Liver (tissue), 9 donors: ENCODE data around the gene SH3RF3. TPM values are rescaled to one million over a fixed set of nuclear protein-coding genes. Genes with fewer than 3 reads are reported as not detected.

Experiments used
- DNase-seq: peaks from one replicate; pipeline ENCODE4 v3.0.0-alpha.2; 2017; ENCODE audit warnings: low spot score
- H3K27ac ChIP-seq, 2 donors: one replicate each; pipeline ENCODE4 v1.7.0; 2013; ENCODE audit warnings: inconsistent platforms in 2 of 2, low read length in 2 of 2, control low read depth in 1 of 2, low read depth in 1 of 2, mild to moderate bottlenecking in 1 of 2
- H3K27me3 ChIP-seq, 4 donors: one replicate each; pipeline versions ENCODE4 v1.6.1 to v1.7.0; 2013; ENCODE audit warnings: low read length in 3 of 4, inconsistent platforms in 1 of 4, mild to moderate bottlenecking in 1 of 4, moderate library complexity in 1 of 4; ENCODE audit not compliant: control insufficient read depth in 4 of 4, insufficient read depth in 4 of 4
- H3K36me3 ChIP-seq, 4 donors: one replicate each; pipeline versions ENCODE4 v1.6.1 to v1.7.0; 2013; ENCODE audit warnings: low read length in 3 of 4, mild to moderate bottlenecking in 3 of 4, low read depth in 1 of 4, moderate library complexity in 1 of 4; ENCODE audit not compliant: control insufficient read depth in 4 of 4, insufficient read depth in 3 of 4
- H3K4me1 ChIP-seq, 4 donors: one replicate each; pipeline versions ENCODE4 v1.6.1 to v1.7.0; 2013; ENCODE audit warnings: low read length in 3 of 4, mild to moderate bottlenecking in 3 of 4, moderate library complexity in 1 of 4; ENCODE audit not compliant: control insufficient read depth in 4 of 4, insufficient read depth in 4 of 4
- H3K4me3 ChIP-seq, 3 donors: one replicate each; pipeline versions ENCODE4 v1.6.1 to v1.7.0; 2013; ENCODE audit warnings: low read length in 3 of 3, control low read depth in 1 of 3, low read depth in 1 of 3, mild to moderate bottlenecking in 1 of 3
- H3K9ac ChIP-seq, 2 donors: one replicate each; pipeline ENCODE4 v1.7.0; 2013; ENCODE audit warnings: low read length in 2 of 2, mild to moderate bottlenecking in 2 of 2, moderate library complexity in 2 of 2, control low read depth in 1 of 2, low read depth in 1 of 2
- H3K9me3 ChIP-seq, 4 donors: one replicate each; pipeline versions ENCODE4 v1.6.1 to v1.7.0; 2013; ENCODE audit warnings: low read length in 3 of 4; ENCODE audit not compliant: control insufficient read depth in 4 of 4
- EGR1 ChIP-seq, 2 donors: IDR thresholded peaks; 2 replicates each; pipeline ENCODE4 v1.6.1; 2016 to 2018; ENCODE audit warnings: antibody characterized with exemption in 2 of 2, low read depth in 2 of 2
- FOXA2 ChIP-seq: IDR thresholded peaks from 2 replicates; pipeline ENCODE4 v1.6.1; 2016; ENCODE audit warnings: antibody characterized with exemption
- HNF4A ChIP-seq, 2 donors: conservative IDR thresholded peaks; 2 replicates each; pipeline ENCODE4 v1.6.1; 2016; ENCODE audit warnings: antibody characterized with exemption in 2 of 2, mild to moderate bottlenecking in 2 of 2
- HNF4G ChIP-seq: IDR thresholded peaks from 2 replicates; pipeline ENCODE4 v1.6.1; 2016; ENCODE audit warnings: antibody characterized with exemption
- NR2F2 ChIP-seq: IDR thresholded peaks from 2 replicates; pipeline ENCODE4 v1.6.1; 2016; ENCODE audit warnings: antibody characterized with exemption
- RAD21 ChIP-seq, 2 donors: IDR thresholded peaks; 2 replicates each; pipeline ENCODE4 v1.6.1; 2016; ENCODE audit warnings: antibody characterized with exemption in 2 of 2, mild to moderate bottlenecking in 2 of 2
- SP1 ChIP-seq: IDR thresholded peaks from 2 replicates; pipeline ENCODE4 v1.6.1; 2018; ENCODE audit warnings: antibody characterized with exemption, mild to moderate bottlenecking
- TAF1 ChIP-seq: conservative IDR thresholded peaks from 2 replicates; pipeline ENCODE4 v1.6.1; 2016; ENCODE audit warnings: antibody characterized with exemption, mild to moderate bottlenecking
- WGBS: extraction: QIAGEN DNeasy Blood & Tissue Kit; methylation state at CpG from one replicate; pipeline ENCODE4 v1.1.7; 2013; 5-methylcytosine and 5-hydroxymethylcytosine counted together
- polyA plus RNA-seq, 2 donors: library from polyadenylated mRNA; stranded (reverse) in 1 of 2; unstranded in 1 of 2; fragments of 200-250 nt in 1 of 2; fragments of >200 nt in 1 of 2; fragmentation: Nextera tagmentation in 1 of 2; extraction: Ambion mirVana in 1 of 2; gene quantifications; one replicate each; pipeline versions ENCODE4 v1.2.1 to v1.2.3, GENCODE V29; 2013 to 2015
- total RNA-seq, 2 donors: library from RNA; depleted of rRNA; stranded (reverse); fragments of >200 nt; gene quantifications; one replicate each; pipeline ENCODE4 v1.2.3, GENCODE V29; 2014
- TF ChIP-seq, protein P1 (sequence below): IDR thresholded peaks from 2 replicates; pipeline ENCODE4 v1.6.1; 2016; ENCODE audit warnings: antibody characterized with exemption, mild to moderate bottlenecking
- TF ChIP-seq, protein P2 (sequence below): IDR thresholded peaks from 2 replicates; pipeline ENCODE4 v1.6.1; 2016; ENCODE audit warnings: antibody characterized with exemption
- TF ChIP-seq, protein P3 (sequence below): IDR thresholded peaks from 2 replicates; pipeline ENCODE4 v1.6.1; 2016; ENCODE audit warnings: antibody characterized with exemption
- TF ChIP-seq, protein P4 (sequence below): IDR thresholded peaks from 2 replicates; pipeline ENCODE4 v1.6.1; 2016; ENCODE audit warnings: antibody characterized with exemption
- TF ChIP-seq, protein P5 (sequence below): fragments of 150-350 bp; IDR thresholded peaks from 2 replicates; pipeline ENCODE4 v1.5.1; 2017; ENCODE audit warnings: improper control_type of control experiment, low read depth, low read length; ENCODE audit not compliant: missing input control
- donor health status: healthy.
- donor health status: healthy.
- donor health status: healthy.
- donor health status: healthy.
- donor health status: healthy.

The SH3RF3 gene
- total and polyA plus RNA-seq, 4 donors, result 0.11 to 1.0 (median 0.54) TPM

DNA sequence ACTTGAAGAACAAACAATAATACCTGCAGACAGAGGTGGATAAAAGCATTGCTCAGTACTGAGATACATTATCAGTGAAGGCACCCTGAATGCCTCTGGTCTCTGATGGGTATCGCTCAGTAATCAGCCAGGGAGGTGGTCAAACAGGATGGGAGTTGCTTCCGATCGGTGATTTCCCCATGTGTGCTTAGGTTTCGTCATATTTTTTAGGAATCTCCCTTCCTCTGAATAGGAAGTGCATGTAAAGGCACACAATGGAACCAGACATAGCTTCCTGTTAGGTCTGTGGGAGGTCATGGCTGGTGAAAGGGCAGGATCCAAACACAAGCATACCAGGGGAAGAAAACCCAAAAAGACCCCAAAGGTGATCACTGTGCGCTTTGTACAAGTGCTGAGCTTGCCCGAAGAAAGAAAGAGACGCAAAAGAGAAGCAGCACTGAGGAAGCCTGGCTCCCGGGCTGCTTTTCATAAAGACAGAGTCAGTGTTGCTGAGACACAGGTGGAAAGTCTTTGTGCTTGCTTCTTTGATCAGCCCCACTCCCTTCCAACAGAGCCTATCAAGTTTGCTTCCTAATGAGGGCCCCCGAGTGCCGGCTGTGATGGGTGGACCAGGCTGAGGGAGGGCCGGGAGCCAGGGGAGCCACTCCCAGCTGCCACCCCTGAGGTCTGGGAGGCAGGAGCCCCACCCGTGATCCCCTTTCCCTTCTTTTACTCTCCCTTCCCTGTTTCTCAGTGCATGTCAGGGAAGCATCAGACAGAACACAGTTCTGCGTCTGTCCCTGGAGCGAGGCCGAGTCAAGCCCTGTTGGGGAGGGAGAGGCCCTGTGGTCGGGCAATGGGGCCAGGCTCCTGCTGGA is 138.2 kb downstream of the SH3RF3 start:
- no peaks in the 10 kb centered on the region for H3K36me3 ChIP-seq
- no peak overlapping the region for H3K4me3 ChIP-seq
- H3K27ac ChIP-seq, result no peak overlapping the region
- peaks cover 0 to 3% (median 0%) of the 10 kb centered on the region in 4 donors for H3K4me1 ChIP-seq
- TF ChIP-seq HNF4A (conservative IDR thresholded peaks at IDR 0.05), result no peak
- peak; percentile 90 for TF ChIP-seq NR2F2
- TF ChIP-seq, protein P1, sequence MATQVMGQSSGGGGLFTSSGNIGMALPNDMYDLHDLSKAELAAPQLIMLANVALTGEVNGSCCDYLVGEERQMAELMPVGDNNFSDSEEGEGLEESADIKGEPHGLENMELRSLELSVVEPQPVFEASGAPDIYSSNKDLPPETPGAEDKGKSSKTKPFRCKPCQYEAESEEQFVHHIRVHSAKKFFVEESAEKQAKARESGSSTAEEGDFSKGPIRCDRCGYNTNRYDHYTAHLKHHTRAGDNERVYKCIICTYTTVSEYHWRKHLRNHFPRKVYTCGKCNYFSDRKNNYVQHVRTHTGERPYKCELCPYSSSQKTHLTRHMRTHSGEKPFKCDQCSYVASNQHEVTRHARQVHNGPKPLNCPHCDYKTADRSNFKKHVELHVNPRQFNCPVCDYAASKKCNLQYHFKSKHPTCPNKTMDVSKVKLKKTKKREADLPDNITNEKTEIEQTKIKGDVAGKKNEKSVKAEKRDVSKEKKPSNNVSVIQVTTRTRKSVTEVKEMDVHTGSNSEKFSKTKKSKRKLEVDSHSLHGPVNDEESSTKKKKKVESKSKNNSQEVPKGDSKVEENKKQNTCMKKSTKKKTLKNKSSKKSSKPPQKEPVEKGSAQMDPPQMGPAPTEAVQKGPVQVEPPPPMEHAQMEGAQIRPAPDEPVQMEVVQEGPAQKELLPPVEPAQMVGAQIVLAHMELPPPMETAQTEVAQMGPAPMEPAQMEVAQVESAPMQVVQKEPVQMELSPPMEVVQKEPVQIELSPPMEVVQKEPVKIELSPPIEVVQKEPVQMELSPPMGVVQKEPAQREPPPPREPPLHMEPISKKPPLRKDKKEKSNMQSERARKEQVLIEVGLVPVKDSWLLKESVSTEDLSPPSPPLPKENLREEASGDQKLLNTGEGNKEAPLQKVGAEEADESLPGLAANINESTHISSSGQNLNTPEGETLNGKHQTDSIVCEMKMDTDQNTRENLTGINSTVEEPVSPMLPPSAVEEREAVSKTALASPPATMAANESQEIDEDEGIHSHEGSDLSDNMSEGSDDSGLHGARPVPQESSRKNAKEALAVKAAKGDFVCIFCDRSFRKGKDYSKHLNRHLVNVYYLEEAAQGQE, result no peak
- TF ChIP-seq HNF4G, result no peak
- TF ChIP-seq, protein P2, sequence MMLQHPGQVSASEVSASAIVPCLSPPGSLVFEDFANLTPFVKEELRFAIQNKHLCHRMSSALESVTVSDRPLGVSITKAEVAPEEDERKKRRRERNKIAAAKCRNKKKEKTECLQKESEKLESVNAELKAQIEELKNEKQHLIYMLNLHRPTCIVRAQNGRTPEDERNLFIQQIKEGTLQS, result no peak
- TF ChIP-seq, protein P3, sequence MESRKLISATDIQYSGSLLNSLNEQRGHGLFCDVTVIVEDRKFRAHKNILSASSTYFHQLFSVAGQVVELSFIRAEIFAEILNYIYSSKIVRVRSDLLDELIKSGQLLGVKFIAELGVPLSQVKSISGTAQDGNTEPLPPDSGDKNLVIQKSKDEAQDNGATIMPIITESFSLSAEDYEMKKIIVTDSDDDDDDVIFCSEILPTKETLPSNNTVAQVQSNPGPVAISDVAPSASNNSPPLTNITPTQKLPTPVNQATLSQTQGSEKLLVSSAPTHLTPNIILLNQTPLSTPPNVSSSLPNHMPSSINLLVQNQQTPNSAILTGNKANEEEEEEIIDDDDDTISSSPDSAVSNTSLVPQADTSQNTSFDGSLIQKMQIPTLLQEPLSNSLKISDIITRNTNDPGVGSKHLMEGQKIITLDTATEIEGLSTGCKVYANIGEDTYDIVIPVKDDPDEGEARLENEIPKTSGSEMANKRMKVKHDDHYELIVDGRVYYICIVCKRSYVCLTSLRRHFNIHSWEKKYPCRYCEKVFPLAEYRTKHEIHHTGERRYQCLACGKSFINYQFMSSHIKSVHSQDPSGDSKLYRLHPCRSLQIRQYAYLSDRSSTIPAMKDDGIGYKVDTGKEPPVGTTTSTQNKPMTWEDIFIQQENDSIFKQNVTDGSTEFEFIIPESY, result no peak
- TF ChIP-seq, protein P4, sequence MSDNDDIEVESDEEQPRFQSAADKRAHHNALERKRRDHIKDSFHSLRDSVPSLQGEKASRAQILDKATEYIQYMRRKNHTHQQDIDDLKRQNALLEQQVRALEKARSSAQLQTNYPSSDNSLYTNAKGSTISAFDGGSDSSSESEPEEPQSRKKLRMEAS, result no peak
- TF ChIP-seq EGR1 (IDR thresholded peaks at IDR 0.05; ENCODE audit: low read depth in 2 of 2), result peak in 1 of 2 donors; percentile 50
- TF ChIP-seq RAD21 (IDR thresholded peaks at IDR 0.05), result peak in 1 of 2 donors; percentile 35
- TF ChIP-seq SP1, result peak; percentile 9
- H3K9me3 ChIP-seq, result no peaks in the 10 kb centered on the region
- WGBS, result 78% methylated on average over 16 of the region's 16 CpGs
- no peak overlapping the region for H3K9ac ChIP-seq
- no peaks in the 10 kb centered on the region for H3K27me3 ChIP-seq
- DNase-seq, result no peak

DNA sequence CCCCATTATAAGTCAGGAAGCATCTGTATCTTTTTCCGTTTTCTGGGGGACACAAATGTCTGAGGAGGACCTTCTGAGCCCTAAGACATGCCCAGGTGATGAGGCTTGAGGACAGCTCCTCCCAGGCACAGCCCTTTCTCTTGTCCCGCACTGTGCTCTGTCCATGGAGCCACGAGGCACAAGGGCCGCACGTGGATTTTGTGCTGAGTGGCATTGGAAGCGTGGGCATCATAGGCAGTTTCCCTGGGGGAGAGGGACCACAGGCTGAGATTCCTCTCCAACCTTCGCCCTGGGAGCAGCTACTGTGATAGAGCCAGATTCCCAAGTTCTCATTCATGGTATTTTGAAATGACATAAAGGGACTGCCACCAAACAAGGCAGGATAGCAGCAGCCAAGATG is 139.9 kb downstream of the SH3RF3 start:
- Histone ChIP-seq H3K9ac (no peak overlapping the region), H3K4me3 (no peak overlapping the region), H3K36me3 (no peaks in the 10 kb centered on the region), H3K27me3 (no peaks in the 10 kb centered on the region), H3K4me1 (peaks cover 0 to 3% (median 0%) of the 10 kb centered on the region in 4 donors), H3K9me3 (no peaks in the 10 kb centered on the region), H3K27ac (no peak overlapping the region)
- DNase-seq, result no peak
- WGBS, result 94% methylated on average over 7 of the region's 7 CpGs
- TF ChIP-seq FOXA2, result no peak
- TF ChIP-seq, protein P5, sequence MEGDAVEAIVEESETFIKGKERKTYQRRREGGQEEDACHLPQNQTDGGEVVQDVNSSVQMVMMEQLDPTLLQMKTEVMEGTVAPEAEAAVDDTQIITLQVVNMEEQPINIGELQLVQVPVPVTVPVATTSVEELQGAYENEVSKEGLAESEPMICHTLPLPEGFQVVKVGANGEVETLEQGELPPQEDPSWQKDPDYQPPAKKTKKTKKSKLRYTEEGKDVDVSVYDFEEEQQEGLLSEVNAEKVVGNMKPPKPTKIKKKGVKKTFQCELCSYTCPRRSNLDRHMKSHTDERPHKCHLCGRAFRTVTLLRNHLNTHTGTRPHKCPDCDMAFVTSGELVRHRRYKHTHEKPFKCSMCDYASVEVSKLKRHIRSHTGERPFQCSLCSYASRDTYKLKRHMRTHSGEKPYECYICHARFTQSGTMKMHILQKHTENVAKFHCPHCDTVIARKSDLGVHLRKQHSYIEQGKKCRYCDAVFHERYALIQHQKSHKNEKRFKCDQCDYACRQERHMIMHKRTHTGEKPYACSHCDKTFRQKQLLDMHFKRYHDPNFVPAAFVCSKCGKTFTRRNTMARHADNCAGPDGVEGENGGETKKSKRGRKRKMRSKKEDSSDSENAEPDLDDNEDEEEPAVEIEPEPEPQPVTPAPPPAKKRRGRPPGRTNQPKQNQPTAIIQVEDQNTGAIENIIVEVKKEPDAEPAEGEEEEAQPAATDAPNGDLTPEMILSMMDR, result no peak
- no peak for TF ChIP-seq TAF1
- no peak for TF ChIP-seq SP1
